ENCODE data around the gene STAU1. TPM values are rescaled to one million over a fixed set of nuclear protein-coding genes. Genes with fewer than 3 reads are reported as not detected.

STAU1 gene
- total RNA-seq, 2 donors from 2014 or later = 90.2 to 95.5 TPM

DNA sequence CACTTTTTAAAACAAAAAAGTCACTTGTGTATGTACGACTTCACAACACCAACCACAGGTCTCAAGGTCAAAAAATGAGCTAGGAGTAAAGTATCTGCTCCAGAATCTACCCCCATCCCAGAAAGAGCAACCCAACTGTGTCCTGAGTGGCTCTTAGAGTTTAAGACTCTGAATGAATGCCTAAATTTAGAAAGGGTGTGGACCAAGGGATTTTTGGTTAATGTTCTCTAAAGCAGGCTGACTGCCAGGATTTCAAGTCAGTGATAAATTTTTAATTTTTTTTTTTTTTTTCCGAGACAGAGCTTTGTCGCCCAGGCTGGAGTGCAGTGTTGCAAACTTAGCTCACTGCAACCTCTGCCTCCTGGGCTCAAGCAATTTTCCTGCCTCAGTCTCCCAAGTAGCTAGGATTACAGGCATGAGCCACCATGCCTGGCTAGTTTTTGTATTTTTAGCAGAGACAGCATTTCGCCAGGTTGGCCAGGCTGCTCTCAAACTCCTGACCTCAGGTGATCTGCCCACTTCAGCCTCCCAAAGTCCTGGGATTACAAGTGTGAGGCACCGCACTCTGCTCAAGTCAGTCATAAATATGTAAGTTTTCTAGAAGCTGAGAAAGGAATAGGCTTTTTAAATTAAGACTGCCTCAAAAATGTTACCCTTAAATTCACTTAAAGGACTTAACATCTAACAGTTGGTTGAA is 20.2 kb downstream of the STAU1 start:
- peaks cover 39% of the 10 kb centered on the region for H3K36me3 ChIP-seq (ENCODE audit: control insufficient read depth, insufficient read depth, low read length)
- Mint-ChIP-seq H3K4me3 (no peak overlapping the region), H3K27ac (peak overlapping the region; percentile 22), H3K36me3 (ENCODE audit: low read depth) (peaks cover 31% of the 10 kb centered on the region), H3K9me3 (no peaks in the 10 kb centered on the region), H3K27me3 (ENCODE audit: insufficient read depth) (no peaks in the 10 kb centered on the region), H3K4me1 (no peaks in the 10 kb centered on the region)
- DNase-seq = no peak
- no peak overlapping the region for H3K4me3 ChIP-seq (ENCODE audit: low read length)
- WGBS, 2 experiments (ENCODE audit: insufficient coverage in 1 of 2, insufficient read length in 1 of 2) = 94 to 95% methylated on average over 3 to 5 of the region's 5 CpGs
- TF ChIP-seq, protein P1, sequence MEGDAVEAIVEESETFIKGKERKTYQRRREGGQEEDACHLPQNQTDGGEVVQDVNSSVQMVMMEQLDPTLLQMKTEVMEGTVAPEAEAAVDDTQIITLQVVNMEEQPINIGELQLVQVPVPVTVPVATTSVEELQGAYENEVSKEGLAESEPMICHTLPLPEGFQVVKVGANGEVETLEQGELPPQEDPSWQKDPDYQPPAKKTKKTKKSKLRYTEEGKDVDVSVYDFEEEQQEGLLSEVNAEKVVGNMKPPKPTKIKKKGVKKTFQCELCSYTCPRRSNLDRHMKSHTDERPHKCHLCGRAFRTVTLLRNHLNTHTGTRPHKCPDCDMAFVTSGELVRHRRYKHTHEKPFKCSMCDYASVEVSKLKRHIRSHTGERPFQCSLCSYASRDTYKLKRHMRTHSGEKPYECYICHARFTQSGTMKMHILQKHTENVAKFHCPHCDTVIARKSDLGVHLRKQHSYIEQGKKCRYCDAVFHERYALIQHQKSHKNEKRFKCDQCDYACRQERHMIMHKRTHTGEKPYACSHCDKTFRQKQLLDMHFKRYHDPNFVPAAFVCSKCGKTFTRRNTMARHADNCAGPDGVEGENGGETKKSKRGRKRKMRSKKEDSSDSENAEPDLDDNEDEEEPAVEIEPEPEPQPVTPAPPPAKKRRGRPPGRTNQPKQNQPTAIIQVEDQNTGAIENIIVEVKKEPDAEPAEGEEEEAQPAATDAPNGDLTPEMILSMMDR (conservative IDR thresholded peaks at IDR 0.05) = no peak
- H3K4me1 ChIP-seq (ENCODE audit: control insufficient read depth, insufficient read depth, low read length) = no peaks in the 10 kb centered on the region
- H3K27ac ChIP-seq (ENCODE audit: low read depth, low read length) = no peak overlapping the region
- no peak overlapping the region for H3K9ac ChIP-seq (ENCODE audit: extremely low read depth, low read length, poor library complexity, severe bottlenecking)
- no peaks in the 10 kb centered on the region for H3K27me3 ChIP-seq (ENCODE audit: control insufficient read depth, insufficient read depth, low read length, poor library complexity, severe bottlenecking)
- no peaks in the 10 kb centered on the region for H3K9me3 ChIP-seq (ENCODE audit: control insufficient read depth, low read length)

DNA sequence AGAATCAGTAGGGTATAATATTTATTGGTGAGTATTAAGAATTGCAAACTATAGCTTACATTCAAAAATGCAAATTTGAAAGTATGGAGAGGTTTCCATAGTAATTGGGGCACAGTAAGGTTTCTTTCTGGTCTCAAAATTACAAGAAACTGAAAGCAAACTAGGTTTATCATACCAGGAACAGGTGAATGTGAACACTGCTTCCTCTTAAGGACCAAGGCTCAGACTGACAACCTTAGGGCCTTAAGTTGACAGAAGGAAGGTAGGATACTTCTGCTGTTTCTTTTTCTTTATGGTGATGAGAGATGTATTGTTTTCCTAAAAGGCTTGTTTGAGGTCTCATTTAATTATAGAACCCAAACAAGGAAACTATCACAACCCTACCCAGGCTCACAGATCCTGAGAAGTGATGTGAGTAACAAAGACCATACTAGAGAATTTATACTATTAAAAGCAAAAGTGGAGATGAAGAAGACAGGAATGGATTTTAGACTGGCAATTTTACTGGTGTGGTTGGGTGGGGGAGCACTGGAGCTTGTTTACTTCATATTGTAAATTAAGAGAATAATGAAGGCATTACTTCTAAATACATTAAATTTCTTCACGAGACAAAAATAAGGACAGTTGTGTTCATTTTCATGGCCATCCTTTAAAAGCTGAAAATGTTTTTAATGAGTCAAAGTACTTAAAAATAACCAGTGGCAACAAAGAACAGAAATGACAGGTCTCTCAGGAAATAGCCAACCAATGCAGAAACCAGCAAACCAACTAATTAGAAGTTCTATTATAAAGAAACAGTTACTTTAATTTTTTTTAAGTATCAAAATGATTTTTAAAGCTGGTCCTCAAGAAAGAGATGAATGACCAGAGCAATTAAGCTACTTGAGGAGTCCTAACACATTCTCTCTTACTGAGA is 21.3 kb downstream of the STAU1 start:
- no peaks in the 10 kb centered on the region for H3K4me1 ChIP-seq (ENCODE audit: control insufficient read depth, insufficient read depth, low read length)
- no peaks in the 10 kb centered on the region for H3K9me3 ChIP-seq (ENCODE audit: control insufficient read depth, low read length)
- Mint-ChIP-seq H3K36me3 (ENCODE audit: low read depth) (peaks cover 30% of the 10 kb centered on the region), H3K27me3 (ENCODE audit: insufficient read depth) (no peaks in the 10 kb centered on the region), H3K4me3 (no peak overlapping the region), H3K4me1 (no peaks in the 10 kb centered on the region), H3K9me3 (no peaks in the 10 kb centered on the region), H3K27ac (no peak overlapping the region)
- no peak overlapping the region for H3K9ac ChIP-seq (ENCODE audit: extremely low read depth, low read length, poor library complexity, severe bottlenecking)
- H3K27me3 ChIP-seq (ENCODE audit: control insufficient read depth, insufficient read depth, low read length, poor library complexity, severe bottlenecking) = no peaks in the 10 kb centered on the region
- H3K36me3 ChIP-seq (ENCODE audit: control insufficient read depth, insufficient read depth, low read length) = peaks cover 29% of the 10 kb centered on the region
- H3K4me3 ChIP-seq (ENCODE audit: low read length) = no peak overlapping the region
- TF ChIP-seq, protein P1 (conservative IDR thresholded peaks at IDR 0.05) = no peak
- DNase-seq = no peak
- no peak overlapping the region for H3K27ac ChIP-seq (ENCODE audit: low read depth, low read length)
- 100% methylated on average over 1 of the region's 1 CpG; no CpG with 5 or more reads in 1 of the 2 experiments for WGBS, 2 experiments (ENCODE audit: insufficient coverage in 1 of 2, insufficient read length in 1 of 2)

DNA sequence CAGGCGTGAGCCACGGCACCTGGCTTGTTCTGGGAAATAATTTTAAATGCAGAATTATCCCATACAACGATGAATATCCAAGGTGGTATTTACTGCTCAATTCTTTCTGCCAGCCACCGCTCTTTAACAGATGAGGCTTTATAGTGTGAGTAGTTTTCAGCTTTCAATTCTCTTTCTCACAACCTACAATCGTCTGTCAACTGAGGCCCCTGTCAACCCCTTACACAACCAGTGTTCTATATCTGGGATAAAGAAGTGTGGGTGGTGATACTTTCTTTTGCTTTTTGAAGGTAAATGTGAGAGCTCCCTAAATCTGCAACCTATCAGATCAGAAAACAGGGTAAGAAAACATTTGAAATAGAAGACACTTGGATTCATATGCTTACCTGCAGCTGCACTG is 22.5 kb downstream of the STAU1 start:
- Mint-ChIP-seq H3K27ac (no peak overlapping the region), H3K9me3 (no peaks in the 10 kb centered on the region), H3K4me3 (no peak overlapping the region), H3K4me1 (no peaks in the 10 kb centered on the region), H3K36me3 (ENCODE audit: low read depth) (peaks cover 31% of the 10 kb centered on the region), H3K27me3 (ENCODE audit: insufficient read depth) (no peaks in the 10 kb centered on the region)
- DNase-seq = no peak
- no peak overlapping the region for H3K9ac ChIP-seq (ENCODE audit: extremely low read depth, low read length, poor library complexity, severe bottlenecking)
- WGBS, 2 experiments (ENCODE audit: insufficient coverage in 1 of 2, insufficient read length in 1 of 2) = 93% methylated on average over 2 to 4 of the region's 5 CpGs
- TF ChIP-seq, protein P1 (conservative IDR thresholded peaks at IDR 0.05) = no peak
- H3K9me3 ChIP-seq (ENCODE audit: control insufficient read depth, low read length) = no peaks in the 10 kb centered on the region
- no peaks in the 10 kb centered on the region for H3K27me3 ChIP-seq (ENCODE audit: control insufficient read depth, insufficient read depth, low read length, poor library complexity, severe bottlenecking)
- H3K36me3 ChIP-seq (ENCODE audit: control insufficient read depth, insufficient read depth, low read length) = peaks cover 24% of the 10 kb centered on the region
- H3K4me1 ChIP-seq (ENCODE audit: control insufficient read depth, insufficient read depth, low read length) = no peaks in the 10 kb centered on the region
- no peak overlapping the region for H3K27ac ChIP-seq (ENCODE audit: low read depth, low read length)
- H3K4me3 ChIP-seq (ENCODE audit: low read length) = no peak overlapping the region

Data from endodermal cell (in vitro differentiated cells).